ENCODE results near the gene GRAMD4. TPM values are rescaled to one million over a fixed set of nuclear protein-coding genes. Genes with fewer than 3 reads are reported as not detected.

GRAMD4 gene
- total and polyA plus RNA-seq, 4 donors = 16.3 to 67.7 (median 21.2) TPM

GRCh38 chr22:46657655-46657953 is 37.4 kb downstream of the GRAMD4 start:
- ATAC-seq (ENCODE audit: insufficient read depth, low FRiP score) (no peak), DNase-seq (no peak)
- WGBS, 2 donors = 77 to 93% methylated on average over 10 of the region's 10 CpGs
- H3K9me3 ChIP-seq (ENCODE audit: control insufficient read depth in 4 of 4, insufficient read depth in 3 of 4, low read length in 3 of 4) = no peaks in the 10 kb centered on the region
- H3K9ac ChIP-seq (ENCODE audit: insufficient read depth in 1 of 2, low read length in 2 of 2) = no peak overlapping the region
- H3K36me3 ChIP-seq (ENCODE audit: control insufficient read depth in 4 of 4, insufficient read depth in 4 of 4, low read length in 4 of 4) = peaks cover 0 to 15% (median 0%) of the 10 kb centered on the region in 4 donors
- H3K27ac ChIP-seq (ENCODE audit: low read depth in 1 of 2, low read length in 1 of 2) = no peak overlapping the region
- H3K27me3 ChIP-seq (ENCODE audit: control insufficient read depth in 3 of 3, insufficient read depth in 3 of 3, low read length in 2 of 3) = no peaks in the 10 kb centered on the region
- no peak overlapping the region for H3K4me3 ChIP-seq
- H3K4me1 ChIP-seq (ENCODE audit: control insufficient read depth in 5 of 5, insufficient read depth in 5 of 5, low read length in 5 of 5) = peaks cover 0 to 10% (median 8%) of the 10 kb centered on the region in 5 donors
- no peak for TF ChIP-seq CTCF (IDR thresholded peaks at IDR 0.05; ENCODE audit: control extremely low read depth, extremely low read depth)

- WGBS, 2 donors = 93 to 94% methylated on average over 35 to 37 of the region's 37 CpGs
- Histone ChIP-seq H3K36me3 (ENCODE audit: control insufficient read depth in 4 of 4, insufficient read depth in 4 of 4, low read length in 4 of 4) (peaks cover 0 to 21% (median 0%) of the 10 kb centered on the region in 4 donors), H3K4me3 (no peak overlapping the region), H3K9ac (ENCODE audit: insufficient read depth in 1 of 2, low read length in 2 of 2) (no peak overlapping the region), H3K27ac (ENCODE audit: low read depth in 1 of 2, low read length in 1 of 2) (no peak overlapping the region), H3K4me1 (ENCODE audit: control insufficient read depth in 5 of 5, insufficient read depth in 5 of 5, low read length in 5 of 5) (peaks cover 0 to 4% (median 3%) of the 10 kb centered on the region in 5 donors), H3K9me3 (ENCODE audit: control insufficient read depth in 4 of 4, insufficient read depth in 3 of 4, low read length in 3 of 4) (no peaks in the 10 kb centered on the region), H3K27me3 (ENCODE audit: control insufficient read depth in 3 of 3, insufficient read depth in 3 of 3, low read length in 2 of 3) (no peaks in the 10 kb centered on the region)
- no peak for DNase-seq
- TF ChIP-seq CTCF (IDR thresholded peaks at IDR 0.05; ENCODE audit: control extremely low read depth, extremely low read depth) = no peak
- ATAC-seq (ENCODE audit: insufficient read depth, low FRiP score) = no peak
Measured at GRCh38 chr22:46657996-46658947, 38.1 kb downstream of the GRAMD4 start.

- Histone ChIP-seq H3K27me3 (ENCODE audit: control insufficient read depth in 3 of 3, insufficient read depth in 3 of 3, low read length in 2 of 3) (no peaks in the 10 kb centered on the region), H3K9me3 (ENCODE audit: control insufficient read depth in 4 of 4, insufficient read depth in 3 of 4, low read length in 3 of 4) (no peaks in the 10 kb centered on the region), H3K27ac (ENCODE audit: low read depth in 1 of 2, low read length in 1 of 2) (no peak overlapping the region), H3K36me3 (ENCODE audit: control insufficient read depth in 4 of 4, insufficient read depth in 4 of 4, low read length in 4 of 4) (peaks cover 0 to 30% (median 1%) of the 10 kb centered on the region in 4 donors), H3K9ac (ENCODE audit: insufficient read depth in 1 of 2, low read length in 2 of 2) (no peak overlapping the region), H3K4me1 (ENCODE audit: control insufficient read depth in 5 of 5, insufficient read depth in 5 of 5, low read length in 5 of 5) (peaks cover 0 to 4% (median 0%) of the 10 kb centered on the region in 5 donors), H3K4me3 (no peak overlapping the region)
- TF ChIP-seq CTCF (IDR thresholded peaks at IDR 0.05; ENCODE audit: control extremely low read depth, extremely low read depth) = no peak
- DNase-seq (no peak), ATAC-seq (ENCODE audit: insufficient read depth, low FRiP score) (no peak)
- 97 to 98% methylated on average over 13 to 14 of the region's 14 CpGs for WGBS, 2 donors
Measured at GRCh38 chr22:46659059-46659790, 39.0 kb downstream of the GRAMD4 start.

Measured in lung (tissue), 12 donors.